GM23248 (cell line): ENCODE measurements around the gene CDC42SE2. TPM values are rescaled to one million over a fixed set of nuclear protein-coding genes. Genes with fewer than 3 reads are reported as not detected.
A peak's percentile ranks its signal among the peaks of the same experiment; 100 is the strongest.
"Not testable (repeated sequence)": the region's sequence is repeated elsewhere in the genome, so short reads cannot be mapped to it uniquely, and the experiment has no call there.

Source experiments
- DNase-seq: peaks from one replicate; pipeline ENCODE4 v3.0.0-alpha.2; 2015
- H2AFZ ChIP-seq: fragments of 200-600 bp; sonication (generic); 2 replicates; pipeline ENCODE4 v1.6.1; 2016; ENCODE audit warnings: antibody characterized with exemption
- H3F3A ChIP-seq: fragments of 200-600 bp; sonication (generic); 2 replicates; pipeline ENCODE4 v1.6.1; 2016; ENCODE audit warnings: mild to moderate bottlenecking, antibody characterized with exemption, mixed run types; ENCODE audit not compliant: insufficient read depth
- H3K27ac ChIP-seq: fragments of 200-600 bp; sonication (generic); 2 replicates; pipeline ENCODE4 v1.5.1; 2016; ENCODE audit warnings: mild to moderate bottlenecking
- H3K27me3 ChIP-seq: fragments of 200-600 bp; sonication (generic); replicated peaks from 2 replicates; pipeline ENCODE4 v1.6.1; 2016; ENCODE audit warnings: mild to moderate bottlenecking; ENCODE audit not compliant: insufficient read depth
- H3K36me3 ChIP-seq: fragments of 200-600 bp; sonication (generic); 2 replicates; pipeline ENCODE4 v1.6.1; 2016; ENCODE audit warnings: low read depth, mild to moderate bottlenecking
- H3K4me1 ChIP-seq: fragments of 200-600 bp; sonication (generic); 2 replicates; pipeline ENCODE4 v1.6.1; 2016; ENCODE audit warnings: mild to moderate bottlenecking; ENCODE audit not compliant: insufficient read depth
- H3K4me2 ChIP-seq: fragments of 200-600 bp; sonication (generic); one replicate; pipeline ENCODE4 v1.6.1; 2016; ENCODE audit warnings: mild to moderate bottlenecking; ENCODE audit not compliant: unreplicated experiment
- H3K4me3 ChIP-seq: fragments of 200-600 bp; sonication (generic); 2 replicates; pipeline ENCODE4 v1.5.1; 2016; ENCODE audit warnings: mild to moderate bottlenecking
- H3K79me2 ChIP-seq: fragments of 200-600 bp; sonication (generic); 2 replicates; pipeline ENCODE4 v1.6.1; 2016; ENCODE audit warnings: mild to moderate bottlenecking; ENCODE audit not compliant: insufficient read depth
- H3K9ac ChIP-seq: fragments of 200-600 bp; sonication (generic); 2 replicates; pipeline ENCODE4 v1.6.1; 2016; ENCODE audit warnings: mild to moderate bottlenecking
- H3K9me2 ChIP-seq: fragments of 200-600 bp; sonication (generic); 2 replicates; pipeline ENCODE4 v1.6.1; 2016; ENCODE audit warnings: mixed run types, mild to moderate bottlenecking, moderate library complexity; ENCODE audit not compliant: insufficient read depth
- H3K9me3 ChIP-seq: fragments of 200-600 bp; sonication (generic); one replicate; pipeline ENCODE4 v1.6.1; 2017; ENCODE audit warnings: low read depth
- H4K20me1 ChIP-seq: fragments of 200-600 bp; sonication (generic); 2 replicates; pipeline ENCODE4 v1.6.0; 2016; ENCODE audit not compliant: insufficient read depth
- EZH2 ChIP-seq: fragments of 200-600 bp; sonication (generic); IDR thresholded peaks from 2 replicates; pipeline ENCODE4 v1.6.1; 2018; ENCODE audit warnings: antibody characterized with exemption, mild to moderate bottlenecking; ENCODE audit not compliant: insufficient read depth, poor library complexity, severe bottlenecking
- EZH2phosphoT487 ChIP-seq: fragments of 200-600 bp; sonication (generic); IDR thresholded peaks from 2 replicates; pipeline ENCODE4 v1.6.1; 2018; ENCODE audit warnings: antibody characterized with exemption, moderate library complexity, mild to moderate bottlenecking, low read depth; ENCODE audit not compliant: insufficient read depth
- WGBS, 2 experiments: methylation state at CpG; one replicate each; pipeline ENCODE4 v1.1.6; 2015 to 2017; ENCODE audit warnings: low lambda C conversion rate in 2 of 2, low coverage in 1 of 2; ENCODE audit errors: missing lambda C conversion rate in 2 of 2; 5-methylcytosine and 5-hydroxymethylcytosine counted together
- in situ Hi-C: fragments of 300-500 bp; cut with MboI; formaldehyde crosslinking; loops from 2 replicates; pipeline ENCODE4 v1.15.0; 2020
- polyA plus RNA-seq: library from polyadenylated mRNA; unstranded; fragments of >200 nt; fragmentation: Nextera tagmentation; extraction: Ambion mirVana; gene quantifications from 2 replicates; pipeline ENCODE4 v1.2.1, GENCODE V29; 2016
- total RNA-seq: library from RNA; depleted of rRNA; stranded (reverse); fragments of >200 nt; shearing (Covaris generic); gene quantifications from 2 replicates; pipeline ENCODE4 v1.2.3, GENCODE V29; 2014

Gene CDC42SE2
- total and polyA plus RNA-seq, 2 experiments from 2014 or later: 13.7 to 17.5 TPM

GRCh38 chr5:131304414-131304813 is 40.6 kb downstream of the CDC42SE2 start:
- Histone ChIP-seq H3K36me3 (no peaks in the 10 kb centered on the region), H3K4me3 (no peak overlapping the region), H3K27ac (0 out of 2 replicates have a peak overlapping the region, but pooled peaks have one; percentile 39), H2AFZ (no peak overlapping the region), H3K27me3 (no peaks in the 10 kb centered on the region), H3K9ac (no peak overlapping the region), H3K4me1 (peaks cover 14% of the 10 kb centered on the region), H3K4me2 (no peak overlapping the region), H3K79me2 (peaks cover 59% of the 10 kb centered on the region), H3K9me3 (no peaks in the 10 kb centered on the region), H4K20me1 (no peaks in the 10 kb centered on the region), H3K9me2 (no peaks in the 10 kb centered on the region), H3F3A (peaks cover 19% of the 10 kb centered on the region)
- no peak for TF ChIP-seq EZH2
- TF ChIP-seq EZH2phosphoT487: no peak
- no peak for DNase-seq
- in situ Hi-C loops: no loop called here
- WGBS, 2 experiments: 92 to 99% methylated on average over 2 of the region's 2 CpGs

GRCh38 chr5:131305138-131305689 is 41.4 kb downstream of the CDC42SE2 start:
- DNase-seq: no peak
- no peak overlapping the region for H3K4me3 ChIP-seq

GRCh38 chr5:131305906-131306305 is 42.1 kb downstream of the CDC42SE2 start:
- in situ Hi-C loops: no loop called here
- 75 to 84% methylated on average over 2 of the region's 2 CpGs for WGBS, 2 experiments
- TF ChIP-seq EZH2 (no peak), EZH2phosphoT487 (no peak)
- no peaks in the 10 kb centered on the region for H3K9me3 ChIP-seq
- H3F3A ChIP-seq: peaks cover 19% of the 10 kb centered on the region
- H3K36me3 ChIP-seq: no peaks in the 10 kb centered on the region
- no peaks in the 10 kb centered on the region for H3K9me2 ChIP-seq
- H3K27me3 ChIP-seq: no peaks in the 10 kb centered on the region
- H3K4me3 ChIP-seq: no peak overlapping the region
- H3K79me2 ChIP-seq: peaks cover 47% of the 10 kb centered on the region
- no peak overlapping the region for H3K27ac ChIP-seq
- H3K4me1 ChIP-seq: peaks cover 14% of the 10 kb centered on the region
- H2AFZ ChIP-seq: no peak overlapping the region
- no peak overlapping the region for H3K9ac ChIP-seq
- no peak for DNase-seq
- no peak overlapping the region for H3K4me2 ChIP-seq
- H4K20me1 ChIP-seq: no peaks in the 10 kb centered on the region

More at GRCh38 chr5:131305138-131305689, 41.4 kb downstream of the CDC42SE2 start:
- WGBS, 2 experiments: 97 to 100% methylated on average over 2 of the region's 2 CpGs
- H2AFZ ChIP-seq: no peak overlapping the region
- no peak overlapping the region for H3K4me2 ChIP-seq
- H3K4me1 ChIP-seq: peaks cover 14% of the 10 kb centered on the region
- H3K9ac ChIP-seq: no peak overlapping the region
- peaks cover 19% of the 10 kb centered on the region for H3F3A ChIP-seq
- in situ Hi-C loops: no loop called here
- no peaks in the 10 kb centered on the region for H3K36me3 ChIP-seq
- H3K9me3 ChIP-seq: no peaks in the 10 kb centered on the region
- H3K79me2 ChIP-seq: peaks cover 51% of the 10 kb centered on the region
- H3K27me3 ChIP-seq: no peaks in the 10 kb centered on the region
- no peak for TF ChIP-seq EZH2
- TF ChIP-seq EZH2phosphoT487: no peak
- H3K9me2 ChIP-seq: no peaks in the 10 kb centered on the region
- no peaks in the 10 kb centered on the region for H4K20me1 ChIP-seq
- H3K27ac ChIP-seq: no peak overlapping the region

- H3K4me1 ChIP-seq, H3K27ac ChIP-seq, H3K27me3 ChIP-seq, H3K36me3 ChIP-seq, H3K4me2 ChIP-seq, in situ Hi-C loops, H2AFZ ChIP-seq, H3K9me3 ChIP-seq, H3K9me2 ChIP-seq, H3K9ac ChIP-seq, H3K4me3 ChIP-seq, H4K20me1 ChIP-seq, DNase-seq, H3F3A ChIP-seq: not testable (repeated sequence)
- H3K79me2 ChIP-seq: peaks cover 60% of the 10 kb centered on the region
- WGBS, 2 experiments: 95 to 98% methylated on average over 14 to 16 of the region's 16 CpGs
Observed at GRCh38 chr5:131312235-131312772, 48.5 kb downstream of the CDC42SE2 start.
